ENCODE data around the gene NOTUM. TPM values are rescaled to one million over a fixed set of nuclear protein-coding genes. Genes with fewer than 3 reads are reported as not detected.

Gene NOTUM
- polyA plus RNA-seq, 3 donors = 1.3 to 2.1 (median 2.0) TPM

GRCh38 chr17:81978524-81979298 is 17.7 kb upstream of the NOTUM start:
- DNase-seq (ENCODE audit: low read depth in 3 of 3, low spot score in 2 of 3) = no peak

GRCh38 chr17:81977211-81977808 is 16.3 kb upstream of the NOTUM start, which contains the start of gene ASPSCR1:
ASPSCR1 (plus strand) TSS chr17:81977629; CDS start chr17:81977647, 18 bp downstream.
- peak in 1 of 3 donors; percentile 81 for DNase-seq (ENCODE audit: low read depth in 3 of 3, low spot score in 2 of 3)

GRCh38 chr17:81976332-81977210 is 15.6 kb upstream of the NOTUM start:
- no peak for DNase-seq (ENCODE audit: low read depth in 3 of 3, low spot score in 2 of 3)

- DNase-seq (ENCODE audit: low read depth in 3 of 3, low spot score in 2 of 3) = no peak
These were observed 12.4 kb upstream of the NOTUM start for GRCh38 chr17:81973432-81973831.

GRCh38 chr17:81968850-81969812 is 8.1 kb upstream of the NOTUM start:
- DNase-seq (ENCODE audit: low read depth in 3 of 3, low spot score in 2 of 3) = no peak

- DNase-seq (ENCODE audit: low read depth in 3 of 3, low spot score in 2 of 3) = no peak
These were observed 7.4 kb upstream of the NOTUM start for GRCh38 chr17:81968396-81968745.

GRCh38 chr17:81967533-81968395 is 6.8 kb upstream of the NOTUM start:
- no peak for DNase-seq (ENCODE audit: low read depth in 3 of 3, low spot score in 2 of 3)

GRCh38 chr17:81967244-81967532 is 6.2 kb upstream of the NOTUM start:
- no peak for DNase-seq (ENCODE audit: low read depth in 3 of 3, low spot score in 2 of 3)

GRCh38 chr17:81966343-81967243 is 5.6 kb upstream of the NOTUM start:
- no peak for DNase-seq (ENCODE audit: low read depth in 3 of 3, low spot score in 2 of 3)

- no peak for DNase-seq (ENCODE audit: low read depth in 3 of 3, low spot score in 2 of 3)
These were observed 3.3 kb upstream of the NOTUM start for GRCh38 chr17:81964081-81964849.

- no peak for DNase-seq (ENCODE audit: low read depth in 3 of 3, low spot score in 2 of 3)
These were observed 1.8 kb upstream of the NOTUM start for GRCh38 chr17:81962499-81963441.

GRCh38 chr17:81961521-81962498 is 823 bp upstream of the NOTUM start:
- DNase-seq (ENCODE audit: low read depth in 3 of 3, low spot score in 2 of 3) = no peak

GRCh38 chr17:81960130-81960958 is 643 bp downstream of the NOTUM start:
- DNase-seq (ENCODE audit: low read depth in 3 of 3, low spot score in 2 of 3) = no peak

- DNase-seq (ENCODE audit: low read depth in 3 of 3, low spot score in 2 of 3) = no peak
These were observed 1.4 kb downstream of the NOTUM start for GRCh38 chr17:81959362-81960129.
